GM12891 (cell line): ENCODE measurements around the gene GMPS.

Source experiments
- DNase-seq: peaks from one replicate; pipeline ENCODE4 v3.0.0; 2011; ENCODE audit warnings: low spot score; ENCODE audit not compliant: insufficient read length
- FAIRE-seq: peaks from 2 replicates; lab custom pipeline; 2011; peaks lifted over from hg19 to GRCh38; lab: Jason Lieb, UNC
- PAX5 ChIP-seq: IDR thresholded peaks from 2 replicates; pipeline ENCODE4 v1.6.1; 2011; ENCODE audit warnings: low read length, moderate library complexity, mild to moderate bottlenecking; ENCODE audit not compliant: insufficient read depth, severe bottlenecking
- POLR2A ChIP-seq: IDR thresholded peaks from 2 replicates; pipeline ENCODE4 v1.6.1; 2011; ENCODE audit warnings: low read depth, low read length, control low read depth
- POLR2AphosphoS5 ChIP-seq: IDR thresholded peaks from 2 replicates; pipeline ENCODE4 v1.6.1; 2011; ENCODE audit warnings: low read depth, low read length, control low read depth
- POU2F2 ChIP-seq: IDR thresholded peaks from 2 replicates; pipeline ENCODE4 v1.6.1; 2011; ENCODE audit warnings: low read depth, mild to moderate bottlenecking, control low read depth, low read length, moderate library complexity
- SPI1 ChIP-seq: IDR thresholded peaks from 2 replicates; pipeline ENCODE4 v1.6.1; 2011; ENCODE audit warnings: low read depth, low read length, control low read depth
- TAF1 ChIP-seq: IDR thresholded peaks from 2 replicates; pipeline ENCODE4 v1.6.1; 2011; ENCODE audit warnings: low read depth, low read length, control low read depth

The GMPS gene

GRCh38 chr3:155938409-155938808, 68.0 kb downstream of the GMPS start:
- TF ChIP-seq SPI1: no peak
- no peak for TF ChIP-seq POLR2AphosphoS5
- TF ChIP-seq POLR2A: no peak
- TF ChIP-seq TAF1: no peak
- no peak for TF ChIP-seq PAX5
- TF ChIP-seq POU2F2: no peak
- no peak for FAIRE-seq

GRCh38 chr3:155941354-155941753, 70.9 kb downstream of the GMPS start:
- no peak for TF ChIP-seq POU2F2
- no peak for TF ChIP-seq TAF1
- TF ChIP-seq PAX5: no peak
- no peak for TF ChIP-seq POLR2AphosphoS5
- TF ChIP-seq SPI1: no peak
- no peak for TF ChIP-seq POLR2A
- FAIRE-seq (no peak), DNase-seq (no peak)

More at GRCh38 chr3:155938409-155938808, 68.0 kb downstream of the GMPS start:
- no peak for DNase-seq

GRCh38 chr3:155944081-155944480, 73.6 kb downstream of the GMPS start:
- DNase-seq (no peak), FAIRE-seq (no peak)
- TF ChIP-seq PAX5: no peak
- no peak for TF ChIP-seq POLR2AphosphoS5
- TF ChIP-seq TAF1: no peak
- TF ChIP-seq POLR2A: no peak
- TF ChIP-seq POU2F2: no peak
- no peak for TF ChIP-seq SPI1

DNA sequence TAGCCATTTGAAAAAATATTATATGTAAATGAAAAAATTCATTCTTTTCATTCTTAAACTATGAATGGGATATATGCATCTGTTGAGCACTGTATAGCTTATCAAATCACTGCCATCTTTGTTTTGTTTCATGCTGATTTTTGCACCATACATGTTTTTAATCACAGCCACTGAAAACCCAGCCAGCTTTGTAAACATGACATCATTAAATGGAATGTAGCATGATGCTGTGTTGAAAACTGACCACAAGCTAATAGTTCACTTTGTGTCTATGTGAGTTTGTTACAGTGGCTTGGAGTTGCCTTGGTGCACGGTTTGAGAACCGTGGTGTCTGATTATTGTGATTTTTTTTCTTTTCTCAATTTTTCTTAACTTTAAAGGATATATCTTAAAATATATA, 75.7 kb downstream of the GMPS start:
- TF ChIP-seq POLR2AphosphoS5: no peak
- no peak for TF ChIP-seq TAF1
- no peak for TF ChIP-seq SPI1
- no peak for TF ChIP-seq POLR2A
- no peak for TF ChIP-seq PAX5
- no peak for TF ChIP-seq POU2F2
- DNase-seq (no peak), FAIRE-seq (no peak)

- DNase-seq (no peak), FAIRE-seq (no peak)
- TF ChIP-seq TAF1 (no peak), POU2F2 (no peak), POLR2AphosphoS5 (no peak), POLR2A (no peak), SPI1 (no peak), PAX5 (no peak)
These were observed 78.0 kb downstream of the GMPS start for GRCh38 chr3:155948476-155948875.

DNA sequence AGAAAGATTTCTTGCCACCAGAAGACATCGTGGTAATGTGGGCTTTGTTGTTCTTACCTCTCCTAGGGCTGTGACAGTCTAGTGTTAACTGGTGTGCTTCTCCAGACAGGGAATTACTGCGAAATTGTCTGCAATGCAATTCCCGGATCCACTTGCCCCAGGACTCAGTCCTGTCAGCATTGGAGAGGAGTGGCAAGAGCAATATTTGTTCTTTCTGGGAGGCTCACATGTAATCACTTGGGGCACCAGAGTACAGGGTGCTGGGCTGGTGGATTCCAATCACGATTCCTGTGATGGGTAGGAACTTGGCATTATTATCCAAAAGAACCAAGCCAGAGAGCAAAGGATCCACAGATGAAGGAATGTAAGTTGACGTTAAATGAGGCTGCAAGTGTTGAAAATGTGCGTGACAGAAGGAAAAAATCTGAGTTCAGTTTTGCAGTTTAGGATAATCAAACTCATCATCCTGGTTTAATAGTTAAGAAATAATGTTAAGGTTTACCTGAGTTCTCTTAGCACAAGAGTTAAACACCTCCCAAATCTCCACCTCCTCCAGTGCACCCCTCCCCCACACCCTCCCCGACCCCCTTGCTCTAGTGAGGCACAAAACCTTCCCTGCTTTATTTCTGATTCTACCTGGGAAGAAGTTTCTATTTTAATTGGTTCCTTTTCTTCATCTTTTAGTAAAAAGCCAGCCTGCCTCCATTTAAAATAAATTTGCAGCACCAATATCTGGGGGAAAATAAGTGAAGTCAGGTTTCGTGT, 79.2 kb downstream of the GMPS start:
- FAIRE-seq (no peak), DNase-seq (no peak)
- no peak for TF ChIP-seq TAF1
- no peak for TF ChIP-seq PAX5
- no peak for TF ChIP-seq SPI1
- TF ChIP-seq POU2F2: no peak
- TF ChIP-seq POLR2AphosphoS5: no peak
- no peak for TF ChIP-seq POLR2A

DNA sequence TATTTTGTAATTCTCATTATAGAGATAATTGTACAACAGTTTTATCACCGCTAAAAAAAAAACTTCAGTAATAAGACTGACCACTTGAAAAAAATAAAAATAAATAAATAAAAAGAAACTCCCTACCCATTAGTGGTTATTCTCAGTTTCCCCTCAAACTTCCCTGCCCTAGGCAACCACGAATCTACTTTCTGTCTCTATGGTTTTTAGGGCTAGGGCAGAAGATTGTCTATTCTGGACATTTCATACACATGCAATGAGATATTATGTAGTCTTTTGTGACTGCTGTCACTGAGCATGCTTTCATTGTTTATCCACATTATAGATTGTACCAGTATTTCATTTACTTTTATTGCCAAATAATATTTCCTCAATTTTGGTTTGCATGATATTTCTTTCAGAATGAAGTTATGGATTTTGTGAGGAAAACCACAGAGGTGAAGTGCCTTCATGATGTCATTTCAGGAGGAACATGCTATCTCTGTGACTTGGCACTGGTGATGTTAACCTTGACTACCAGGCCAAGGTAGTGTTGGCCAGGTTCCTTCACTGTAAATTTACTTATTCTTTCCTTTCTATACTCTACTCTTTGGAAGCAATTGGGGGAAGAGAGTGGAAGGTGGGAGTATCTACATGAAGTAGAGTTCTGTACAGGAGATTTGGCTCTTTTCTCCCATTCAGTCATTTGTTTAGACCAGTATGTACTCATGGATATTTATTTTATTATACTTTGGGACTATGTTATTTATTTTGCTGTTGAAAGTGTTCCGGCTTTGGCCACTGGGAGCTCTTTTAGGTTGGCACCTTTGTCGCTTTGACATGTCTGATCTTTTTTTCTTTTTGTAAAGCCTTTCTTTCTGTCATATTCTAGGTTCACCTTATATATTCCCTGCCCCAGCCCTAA, 86.3 kb downstream of the GMPS start:
- no peak for DNase-seq
- FAIRE-seq: no peak
- no peak for TF ChIP-seq TAF1
- no peak for TF ChIP-seq POLR2AphosphoS5
- no peak for TF ChIP-seq POU2F2
- no peak for TF ChIP-seq POLR2A
- TF ChIP-seq SPI1: no peak
- no peak for TF ChIP-seq PAX5

DNA sequence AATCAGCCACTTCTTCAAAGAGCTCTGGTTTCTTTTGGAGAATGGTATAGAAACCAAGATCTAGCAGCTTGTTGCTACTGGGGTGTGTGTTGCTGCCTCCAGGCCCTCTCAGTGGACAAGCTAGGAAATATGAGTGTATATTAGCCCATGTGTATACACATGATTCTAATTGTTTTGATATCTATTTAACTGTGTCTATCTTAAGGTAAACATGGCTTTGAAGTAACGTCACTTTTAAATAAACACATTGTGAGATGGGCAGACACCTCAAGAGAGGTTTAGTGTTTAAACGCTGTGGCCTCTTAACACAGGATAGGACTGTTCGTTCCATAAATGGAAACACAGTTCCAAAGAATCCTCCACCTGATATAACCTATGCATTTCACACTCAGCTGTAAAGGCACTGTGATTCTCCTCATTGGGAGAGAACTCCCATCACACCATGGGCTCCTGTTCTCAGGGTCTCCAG, 87.0 kb downstream of the GMPS start:
- DNase-seq: no peak
- TF ChIP-seq TAF1: no peak
- TF ChIP-seq POLR2A: no peak
- TF ChIP-seq SPI1: no peak
- TF ChIP-seq POLR2AphosphoS5: no peak
- no peak for TF ChIP-seq PAX5
- TF ChIP-seq POU2F2: no peak
- FAIRE-seq: no peak
